Tibial artery (tissue), 4 donors: ENCODE results near the gene ARMC12.

Experiments
- DNase-seq, 2 donors: peaks; one replicate each; pipeline ENCODE4 v3.0.0-alpha.2; 2019
- H3K27ac ChIP-seq, 2 donors: fragments of 200-600 bp; sonication (generic) in 1 of 2; 1 replicate in 1 of 2; 2 replicates in 1 of 2; pipeline ENCODE4 v1.5.1; 2018 to 2019; ENCODE audit warnings: mild to moderate bottlenecking in 1 of 2
- H3K27me3 ChIP-seq, 2 donors: fragments of 200-600 bp; sonication (generic) in 1 of 2; one replicate each; pipeline versions ENCODE4 v1.5.1 to v1.6.0; 2016 to 2019
- H3K36me3 ChIP-seq, 3 donors: fragments of 200-600 bp; sonication (generic) in 2 of 3; one replicate each; pipeline ENCODE4 v1.5.1; 2016 to 2019; ENCODE audit warnings: mild to moderate bottlenecking in 2 of 3
- H3K4me1 ChIP-seq, 4 donors: fragments of 200-600 bp; sonication (generic) in 2 of 4; 1 replicate in 3 of 4; 2 replicates in 1 of 4; pipeline ENCODE4 v1.5.1; 2016 to 2019
- H3K4me3 ChIP-seq, 2 donors: fragments of 200-600 bp; sonication (generic) in 1 of 2; 1 replicate in 1 of 2; 2 replicates in 1 of 2; pipeline ENCODE4 v1.5.1; 2018 to 2019; ENCODE audit warnings: mild to moderate bottlenecking in 2 of 2
- H3K9me3 ChIP-seq, 3 donors: fragments of 200-600 bp; sonication (generic) in 1 of 3; one replicate each; pipeline ENCODE4 v1.5.1; 2016 to 2019
- CTCF ChIP-seq, 2 experiments: fragments of 200-600 bp in 1 of 2; fragments of 450-650 bp in 1 of 2; IDR thresholded peaks; one replicate each; pipeline ENCODE4 v1.5.1; 2017 to 2019; ENCODE audit warnings: antibody characterized with exemption in 2 of 2, mild to moderate bottlenecking in 1 of 2, moderate library complexity in 1 of 2
- intact Hi-C: fragments of 100-400 bp; cut with DNase I; formaldehyde crosslinking; loops from one replicate; pipeline ENCODE4 v1.15.0; 2023; ENCODE audit warnings: low total_unique reads

The ARMC12 gene

DNA sequence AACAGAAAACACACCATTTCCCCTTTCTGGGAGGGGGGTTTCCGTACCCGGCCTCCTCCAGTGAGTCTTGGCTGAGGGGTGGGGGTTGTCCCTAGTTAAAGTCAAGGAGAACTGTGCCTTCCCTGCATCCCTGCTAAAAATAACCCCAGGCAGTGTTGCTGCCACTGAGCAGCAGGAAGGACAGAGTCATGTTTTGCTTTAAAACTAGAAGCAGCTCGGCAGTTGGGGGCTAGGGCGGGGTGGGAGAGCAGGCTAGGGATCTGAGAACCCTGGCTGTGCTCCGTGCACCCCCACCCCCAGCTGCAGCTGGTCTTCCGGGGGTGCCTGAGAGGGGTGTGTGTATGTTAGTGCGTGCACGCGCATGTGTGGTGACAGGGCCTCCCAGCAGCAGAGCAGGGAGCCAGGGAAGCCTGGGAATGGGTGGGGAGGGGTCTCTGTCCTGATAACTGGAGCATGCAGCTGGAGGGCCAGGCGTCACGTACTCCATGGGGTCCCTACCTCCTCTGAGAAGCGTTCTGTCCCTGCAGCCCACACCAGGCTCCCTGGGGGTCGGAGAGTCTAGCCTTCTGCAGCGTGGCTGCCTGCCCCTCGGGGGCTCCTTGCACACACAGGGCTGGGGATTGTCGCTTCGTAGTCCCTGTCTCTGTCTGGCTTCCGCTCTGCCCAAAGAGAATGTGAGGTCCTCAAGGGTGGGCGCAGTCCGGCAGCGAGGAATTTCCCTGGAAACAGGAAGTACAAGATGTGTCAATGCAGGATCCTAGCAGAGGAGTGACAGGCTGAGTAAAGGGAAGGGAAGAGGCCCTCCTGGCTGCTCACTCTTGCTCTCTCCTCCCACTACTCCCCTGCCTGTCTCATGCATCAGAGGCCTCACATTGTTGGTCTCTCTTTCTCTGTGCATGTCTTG is 16.8 kb upstream of the ARMC12 start:
- Histone ChIP-seq H3K4me1 (peaks cover 0 to 76% (median 68%) of the 10 kb centered on the region in 4 donors), H3K27ac (peak overlapping the region; percentile 75 to 97), H3K36me3 (no peaks in the 10 kb centered on the region), H3K9me3 (no peaks in the 10 kb centered on the region), H3K27me3 (no peaks in the 10 kb centered on the region), H3K4me3 (peak overlapping the region; percentile 21 to 34)
- intact Hi-C loops = no loop called here
- peak; percentile 81 to 87 for DNase-seq
- TF ChIP-seq CTCF (IDR thresholded peaks at IDR 0.05) = no peak

GRCh38 chr6:35722121-35722761 is 14.6 kb upstream of the ARMC12 start:
- peak overlapping the region; percentile 97 to 99 for H3K27ac ChIP-seq
- peak; percentile 59 to 91 for DNase-seq
- no peak overlapping the region for H3K4me3 ChIP-seq
- peaks cover 6 to 97% (median 89%) of the 10 kb centered on the region in 4 donors for H3K4me1 ChIP-seq
- no peaks in the 10 kb centered on the region for H3K36me3 ChIP-seq
- no peaks in the 10 kb centered on the region for H3K9me3 ChIP-seq
- intact Hi-C loops = no loop called here
- H3K27me3 ChIP-seq = no peaks in the 10 kb centered on the region
- TF ChIP-seq CTCF (IDR thresholded peaks at IDR 0.05) = no peak

DNA sequence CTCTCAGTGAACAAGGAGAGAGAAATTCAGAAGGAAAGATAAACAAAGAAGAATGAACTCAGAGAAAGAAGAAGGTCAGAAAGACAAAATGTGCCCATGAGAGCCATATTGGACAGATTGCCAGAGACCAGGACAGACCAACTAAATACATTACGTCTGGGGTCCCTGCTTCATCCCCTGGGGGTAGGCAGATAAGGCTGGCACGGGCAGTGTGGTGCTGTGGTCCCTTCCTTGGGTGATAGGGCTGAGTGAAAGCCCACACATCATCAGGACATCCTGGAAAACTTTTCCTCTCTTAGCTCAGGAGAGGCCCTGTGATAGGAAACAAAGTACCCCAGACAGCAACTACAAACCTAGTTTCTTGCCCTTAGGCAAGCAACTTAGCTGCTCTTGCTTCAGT is 13.2 kb upstream of the ARMC12 start:
- intact Hi-C loops = no loop called here
- H3K36me3 ChIP-seq = no peaks in the 10 kb centered on the region
- peaks cover 6 to 96% (median 89%) of the 10 kb centered on the region in 4 donors for H3K4me1 ChIP-seq
- TF ChIP-seq CTCF (IDR thresholded peaks at IDR 0.05) = no peak
- no peak overlapping the region for H3K4me3 ChIP-seq
- DNase-seq = peak in 1 of 2 donors; percentile 57
- H3K27me3 ChIP-seq = no peaks in the 10 kb centered on the region
- H3K9me3 ChIP-seq = no peaks in the 10 kb centered on the region
- peak overlapping the region; percentile 97 to 99 for H3K27ac ChIP-seq

DNA sequence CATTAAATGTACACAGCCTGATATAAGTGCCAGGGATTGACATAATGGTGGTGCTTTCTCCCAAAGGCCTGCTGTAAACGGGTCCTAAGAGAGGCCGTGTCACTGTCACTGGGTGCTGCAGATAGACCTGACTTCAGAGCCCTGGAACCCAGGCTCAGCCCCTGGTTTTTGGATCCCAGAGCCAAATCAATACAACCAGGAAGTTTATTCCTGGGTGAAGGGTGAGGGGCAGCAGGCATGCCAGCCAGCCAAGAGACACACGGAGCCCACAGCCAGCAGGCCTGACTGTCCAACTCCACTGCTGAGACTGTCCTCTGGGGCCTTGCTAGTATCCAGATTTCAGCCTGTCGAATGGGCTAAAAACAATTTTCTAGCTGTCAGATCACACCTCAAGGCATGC is 12.8 kb upstream of the ARMC12 start:
- intact Hi-C loops = no loop called here
- DNase-seq = peak in 1 of 2 donors; percentile 62
- H3K27ac ChIP-seq = peak overlapping the region; percentile 97 to 99
- no peak for TF ChIP-seq CTCF (IDR thresholded peaks at IDR 0.05)
- no peak overlapping the region for H3K4me3 ChIP-seq
- H3K36me3 ChIP-seq = no peaks in the 10 kb centered on the region
- no peaks in the 10 kb centered on the region for H3K27me3 ChIP-seq
- H3K9me3 ChIP-seq = no peaks in the 10 kb centered on the region
- H3K4me1 ChIP-seq = peaks cover 6 to 96% (median 89%) of the 10 kb centered on the region in 4 donors

DNA sequence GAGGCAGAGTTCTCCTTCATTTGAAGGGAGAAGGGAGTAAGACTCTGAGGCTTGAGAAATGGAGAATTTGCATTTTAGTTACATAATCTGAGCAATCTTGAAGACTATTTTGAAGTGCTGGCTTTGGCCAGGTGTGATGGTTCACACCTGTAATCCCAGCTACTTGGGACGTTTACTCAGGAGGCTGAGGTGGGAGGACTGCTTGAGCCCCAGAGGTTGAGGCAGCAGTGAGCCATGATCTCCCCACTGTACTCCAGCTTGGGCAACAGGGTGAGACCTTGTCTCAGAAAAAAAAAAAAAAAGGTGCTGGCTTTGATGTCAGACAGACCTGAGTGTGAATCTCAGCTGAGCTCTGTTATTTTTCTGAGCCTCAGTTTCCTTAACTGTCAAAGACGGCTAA is 12.4 kb upstream of the ARMC12 start:
- no peaks in the 10 kb centered on the region for H3K27me3 ChIP-seq
- TF ChIP-seq CTCF (IDR thresholded peaks at IDR 0.05) = no peak
- H3K4me3 ChIP-seq = no peak overlapping the region
- peaks cover 6 to 96% (median 89%) of the 10 kb centered on the region in 4 donors for H3K4me1 ChIP-seq
- intact Hi-C loops = no loop called here
- no peak for DNase-seq
- no peaks in the 10 kb centered on the region for H3K36me3 ChIP-seq
- H3K27ac ChIP-seq = peak overlapping the region; percentile 97 to 99
- no peaks in the 10 kb centered on the region for H3K9me3 ChIP-seq
